ENCODE data around the gene SNX14.
"Not testable (repeated sequence)": the region's sequence is repeated elsewhere in the genome, so short reads cannot be mapped to it uniquely, and the experiment has no call there.

The SNX14 gene

GRCh38 chr6:85591207-85591606 is 2.5 kb downstream of the SNX14 start:
- DNase-seq (ENCODE audit: low spot score) = no peak

- DNase-seq (ENCODE audit: low spot score) = no peak
Measured at GRCh38 chr6:85585741-85586140, 7.9 kb downstream of the SNX14 start.

- not testable (repeated sequence) for DNase-seq (ENCODE audit: low spot score)
Measured at GRCh38 chr6:85582832-85583231, 10.8 kb downstream of the SNX14 start.

- no peak for DNase-seq (ENCODE audit: low spot score)
Measured at GRCh38 chr6:85581572-85581971, 12.1 kb downstream of the SNX14 start.

GRCh38 chr6:85580878-85581267 is 12.8 kb downstream of the SNX14 start:
- DNase-seq (ENCODE audit: low spot score) = no peak

DNA sequence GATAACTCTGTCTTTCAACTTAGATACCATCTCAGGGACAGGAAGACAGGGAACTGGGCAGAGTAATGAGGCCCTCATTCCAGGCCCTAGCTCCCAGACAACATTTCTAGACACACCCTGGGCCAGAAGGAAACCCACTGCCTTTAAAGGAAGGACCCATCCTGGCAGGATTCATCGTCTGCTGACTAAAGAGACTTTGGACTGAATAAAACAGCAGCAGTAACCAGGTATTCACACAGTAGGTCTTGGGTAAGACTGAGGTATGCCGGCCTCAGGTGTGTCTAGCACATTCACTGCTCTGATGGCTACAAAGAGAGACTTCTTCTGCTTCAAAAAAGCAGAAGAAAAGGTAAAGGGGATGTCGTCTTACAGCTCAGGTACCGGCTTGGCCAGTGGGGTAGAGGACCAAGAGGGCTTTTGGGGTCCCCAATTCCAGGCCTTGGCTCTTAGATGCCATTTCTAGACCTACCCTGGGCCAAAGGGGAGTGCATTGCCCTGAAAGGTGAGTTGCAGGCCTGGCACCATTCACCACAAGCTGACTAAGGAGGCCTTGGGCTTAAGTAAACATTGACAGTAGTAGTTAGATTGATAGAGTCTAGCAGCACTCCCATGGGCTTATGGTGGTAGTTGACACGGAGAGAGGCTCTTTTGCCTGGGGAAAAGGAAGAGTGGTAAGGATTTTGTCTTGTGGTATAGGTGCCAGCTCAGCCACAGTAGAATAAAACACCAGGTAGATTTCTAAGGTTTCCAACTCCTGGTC is 13.4 kb downstream of the SNX14 start:
- DNase-seq (ENCODE audit: low spot score) = no peak

- no peak for DNase-seq (ENCODE audit: low spot score)
Measured at GRCh38 chr6:85579581-85579980, 14.1 kb downstream of the SNX14 start.

GRCh38 chr6:85576476-85576875 is 17.2 kb downstream of the SNX14 start:
- DNase-seq (ENCODE audit: low spot score) = no peak

GRCh38 chr6:85574932-85575598 is 18.6 kb downstream of the SNX14 start:
- DNase-seq (ENCODE audit: low spot score) = no peak

- no peak for DNase-seq (ENCODE audit: low spot score)
Measured at GRCh38 chr6:85569323-85569722, 24.3 kb downstream of the SNX14 start.

DNA sequence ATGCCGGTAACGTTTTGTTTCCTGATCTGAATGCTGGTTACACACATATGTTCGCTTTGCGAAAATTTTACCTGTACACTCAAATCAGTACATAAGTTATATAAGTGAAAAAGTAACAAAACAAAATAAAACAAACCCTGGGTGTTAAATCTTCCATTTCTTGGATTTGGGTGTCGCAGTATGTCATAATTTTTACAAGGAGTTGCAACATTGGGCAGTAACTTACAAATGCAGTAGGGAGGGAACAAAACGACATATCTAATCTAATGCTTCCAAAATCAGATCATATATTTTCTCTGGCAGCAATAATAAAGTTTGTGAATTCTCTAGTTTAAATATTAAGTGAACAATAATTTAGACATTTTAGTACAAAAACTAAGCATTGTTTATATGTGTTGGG is 25.2 kb downstream of the SNX14 start:
- no peak for DNase-seq (ENCODE audit: low spot score)

GRCh38 chr6:85565736-85566135 is 27.9 kb downstream of the SNX14 start:
- no peak for DNase-seq (ENCODE audit: low spot score)

GRCh38 chr6:85564223-85564622 is 29.4 kb downstream of the SNX14 start:
- not testable (repeated sequence) for DNase-seq (ENCODE audit: low spot score)

DNA sequence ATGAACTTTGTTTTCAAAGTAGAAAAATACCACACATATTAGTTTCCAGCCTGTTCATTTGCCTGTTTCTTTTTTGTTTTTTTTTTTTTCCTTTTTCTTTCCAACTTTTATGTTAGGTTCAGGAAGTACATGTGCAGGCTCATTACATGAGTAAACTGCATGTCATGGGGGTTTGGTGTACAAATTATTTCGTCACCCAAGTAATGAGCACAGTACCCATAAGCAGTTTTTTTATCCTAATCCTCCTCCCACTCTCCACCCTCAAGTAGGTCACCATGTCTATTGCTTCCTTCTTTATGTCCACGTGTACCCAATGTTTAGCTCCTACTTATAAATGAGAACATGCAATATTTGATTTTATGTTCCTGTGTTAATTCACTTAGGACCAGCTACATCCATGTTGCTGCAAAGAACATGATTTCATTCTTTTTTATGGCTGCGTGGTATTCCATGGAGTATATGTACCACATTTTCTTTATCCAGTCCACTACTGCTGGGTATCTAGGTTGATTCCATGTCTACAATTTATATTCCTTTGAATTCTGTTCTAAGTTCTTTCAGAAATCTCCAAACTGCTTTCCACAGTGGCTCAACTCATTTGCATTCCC is 31.8 kb downstream of the SNX14 start:
- no peak for DNase-seq (ENCODE audit: low spot score)

DNA sequence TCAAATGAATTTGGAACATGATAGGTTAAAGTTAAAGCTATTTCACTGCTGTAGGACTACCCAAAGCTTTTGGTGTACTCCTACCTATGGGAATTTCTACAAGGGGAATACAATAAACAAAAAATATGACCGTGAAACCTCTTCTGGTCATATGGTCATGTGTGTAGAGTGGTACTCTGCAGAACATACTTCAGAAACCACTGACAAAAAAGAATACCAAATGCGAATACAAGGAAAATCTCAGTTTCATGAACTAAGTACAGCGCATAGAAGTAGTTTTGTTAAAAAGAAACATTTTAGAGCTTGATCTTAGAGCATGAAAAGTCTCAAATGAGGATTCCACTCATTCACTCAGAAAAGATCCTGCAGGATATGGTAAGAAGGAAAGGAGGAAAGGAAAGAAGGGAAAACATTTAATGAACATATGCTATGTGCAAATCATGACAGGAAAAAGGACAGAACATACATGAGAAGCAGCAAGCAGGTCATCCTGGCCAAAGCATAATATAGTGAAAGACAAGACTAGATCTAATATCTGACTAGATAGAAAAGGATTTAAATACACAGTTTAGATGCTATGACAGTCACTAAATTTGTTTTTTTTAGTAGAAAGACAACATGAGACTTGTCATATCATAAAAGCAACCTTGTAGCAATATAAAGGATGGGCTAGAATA is 36.5 kb downstream of the SNX14 start:
- no peak for DNase-seq (ENCODE audit: low spot score)

- DNase-seq (ENCODE audit: low spot score) = no peak
Measured at GRCh38 chr6:85552652-85553051, 41.0 kb downstream of the SNX14 start.

DNA sequence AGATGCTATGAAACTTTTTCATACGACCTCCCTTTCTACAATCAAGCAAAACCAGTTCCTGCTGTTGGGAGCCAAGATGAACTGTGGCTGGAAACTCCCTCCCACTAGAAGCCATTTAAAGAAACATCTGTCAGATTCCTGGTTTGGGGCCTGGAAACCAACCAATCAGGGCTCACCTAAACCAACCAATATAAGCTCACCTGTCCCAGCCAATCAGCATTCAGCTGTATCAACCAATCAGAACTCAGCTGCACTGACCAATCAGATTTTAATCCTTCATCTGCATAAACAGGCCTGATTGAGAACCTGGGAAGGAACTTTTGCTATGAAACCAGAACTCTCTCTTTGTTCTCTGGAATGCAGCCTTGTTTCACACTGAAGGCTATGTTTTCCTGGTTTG is 42.4 kb downstream of the SNX14 start:
- DNase-seq (ENCODE audit: low spot score) = no peak

DNA sequence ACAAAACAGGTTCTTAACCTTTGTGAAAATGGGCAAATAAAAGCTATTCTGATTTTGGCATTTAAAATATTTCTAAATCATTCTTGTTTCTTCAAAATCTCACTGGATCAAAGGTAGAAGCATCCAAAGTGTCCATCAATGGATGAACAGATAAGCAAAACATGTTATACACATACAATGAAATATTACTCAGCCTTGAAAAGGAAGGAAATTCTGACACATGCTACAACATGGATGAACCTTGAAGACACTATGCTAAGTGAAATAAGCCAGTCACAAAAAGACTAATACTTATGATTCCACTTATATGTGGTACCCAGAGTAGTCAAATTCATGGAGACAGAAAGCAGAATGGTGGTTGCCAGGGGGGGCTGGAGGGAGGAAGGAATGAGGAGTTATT is 45.9 kb downstream of the SNX14 start:
- DNase-seq (ENCODE audit: low spot score) = no peak

- DNase-seq (ENCODE audit: low spot score) = no peak
Measured at GRCh38 chr6:85544776-85545175, 48.9 kb downstream of the SNX14 start.

GRCh38 chr6:85537055-85537494 is 56.6 kb downstream of the SNX14 start:
- peak; percentile 21 for DNase-seq (ENCODE audit: low spot score)

- DNase-seq (ENCODE audit: low spot score) = not testable (repeated sequence)
Measured at GRCh38 chr6:85524281-85524680, 69.4 kb downstream of the SNX14 start.

DNA sequence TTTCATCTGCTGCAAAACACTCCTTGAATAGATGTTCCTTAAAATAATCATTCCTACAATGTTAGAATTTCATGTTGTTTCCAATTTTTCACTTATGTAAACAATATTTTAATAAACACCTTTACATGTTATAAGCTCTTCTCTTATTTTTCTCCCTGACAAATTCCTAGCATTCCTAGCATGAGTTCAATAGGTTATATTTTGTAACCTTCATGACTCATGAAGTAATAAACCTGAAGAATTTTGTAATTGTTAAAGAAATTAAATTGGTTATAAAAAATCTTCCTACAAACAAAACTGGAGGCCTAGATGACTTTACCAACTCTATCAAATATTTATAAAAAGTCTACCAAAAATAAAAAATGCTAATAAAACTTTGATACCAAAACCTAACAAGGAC is 77.5 kb downstream of the SNX14 start:
- no peak for DNase-seq (ENCODE audit: low spot score)

Measured in SW480 (cell line).